Limb (tissue), 2 donors: ENCODE data around the gene LDLRAD4.

ENCODE experiments used
- DNase-seq, 2 donors: peaks; one replicate each; pipeline ENCODE4 v3.0.0-alpha.2; 2016; ENCODE audit errors: extremely low spot score in 2 of 2

The LDLRAD4 gene

GRCh38 chr18:13444430-13445240 is 226.1 kb downstream of the LDLRAD4 start:
- no peak for DNase-seq

DNA sequence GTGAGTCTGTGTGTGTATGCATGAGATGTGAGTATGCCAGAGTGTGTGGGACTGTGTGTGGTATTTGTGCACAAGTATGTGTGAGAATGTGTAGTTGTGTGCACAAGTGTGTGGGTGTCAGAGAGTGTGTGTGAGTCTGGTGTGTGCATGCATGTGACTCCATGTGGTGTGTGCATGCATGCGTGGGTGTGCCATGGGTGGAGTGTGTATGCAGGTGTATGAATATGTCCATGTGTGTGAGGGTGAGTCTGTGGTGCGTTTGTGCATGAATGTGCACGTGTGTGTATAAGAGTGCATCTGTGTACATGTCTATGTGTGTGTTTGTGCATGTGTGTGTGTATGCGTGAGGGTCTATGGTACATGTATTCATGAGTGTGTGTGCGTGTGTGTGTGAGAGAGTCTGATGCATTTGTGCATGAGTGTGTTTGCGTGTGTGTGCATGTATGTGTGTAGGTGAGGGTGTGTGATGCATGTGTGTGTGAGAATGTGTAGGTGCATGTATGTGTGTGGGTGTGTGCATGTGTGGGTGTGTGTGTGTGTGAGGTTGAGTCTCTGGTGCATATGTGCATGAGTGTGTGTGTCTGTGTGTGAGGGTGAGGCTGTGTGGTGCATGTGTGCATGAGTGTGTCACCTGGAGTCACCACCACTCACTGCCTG is 226.8 kb downstream of the LDLRAD4 start:
- DNase-seq, result no peak

DNA sequence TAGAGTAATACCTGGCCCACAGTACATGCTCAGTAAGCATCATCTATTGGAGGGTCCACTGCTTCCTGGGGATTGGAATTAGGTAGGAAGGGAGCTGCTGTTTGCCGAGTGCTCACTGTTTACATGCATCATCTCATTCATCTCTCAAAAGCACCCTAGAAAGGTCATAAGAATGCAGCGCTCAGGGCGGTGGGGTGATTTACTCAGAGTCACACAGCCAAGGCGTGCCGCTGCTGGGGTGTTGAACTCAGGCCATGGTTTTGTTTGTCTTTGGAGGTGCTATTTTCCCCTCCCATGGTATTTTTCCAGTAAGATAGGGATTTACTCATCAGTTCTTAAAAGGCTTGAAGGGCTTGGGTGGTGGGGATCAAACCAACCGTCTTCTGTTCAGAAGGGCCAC is 227.5 kb downstream of the LDLRAD4 start:
- DNase-seq, result no peak

- DNase-seq, result peak; percentile 32 to 70
Observed at GRCh38 chr18:13446610-13447461, 228.3 kb downstream of the LDLRAD4 start.

GRCh38 chr18:13447621-13448334 is 229.2 kb downstream of the LDLRAD4 start:
- peak; percentile 52 to 76 for DNase-seq

GRCh38 chr18:13448335-13448795 is 229.8 kb downstream of the LDLRAD4 start:
- no peak for DNase-seq

DNA sequence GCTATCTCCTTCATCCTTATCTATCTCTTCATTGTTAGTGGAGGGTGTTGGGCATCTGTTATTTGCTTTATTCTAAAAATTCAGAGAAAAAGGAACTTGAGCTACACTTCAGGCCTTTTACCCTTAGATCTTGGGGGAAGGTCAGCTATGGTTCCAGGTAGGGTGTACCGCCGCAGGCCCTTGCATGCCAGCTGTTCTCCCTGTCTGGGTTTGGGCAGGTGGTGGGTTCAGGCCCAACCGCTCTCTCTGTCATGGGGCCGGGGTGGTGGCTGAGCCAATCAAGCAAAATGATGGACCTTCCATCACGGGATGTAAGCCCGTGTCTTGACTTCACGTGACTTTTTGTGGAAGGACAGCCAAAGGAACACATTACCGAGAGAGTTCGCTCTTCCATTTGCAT is 231.1 kb downstream of the LDLRAD4 start:
- DNase-seq, result no peak

- no peak for DNase-seq
Observed at GRCh38 chr18:13450289-13451212, 232.0 kb downstream of the LDLRAD4 start.

GRCh38 chr18:13451213-13451540 is 232.6 kb downstream of the LDLRAD4 start:
- DNase-seq, result no peak

DNA sequence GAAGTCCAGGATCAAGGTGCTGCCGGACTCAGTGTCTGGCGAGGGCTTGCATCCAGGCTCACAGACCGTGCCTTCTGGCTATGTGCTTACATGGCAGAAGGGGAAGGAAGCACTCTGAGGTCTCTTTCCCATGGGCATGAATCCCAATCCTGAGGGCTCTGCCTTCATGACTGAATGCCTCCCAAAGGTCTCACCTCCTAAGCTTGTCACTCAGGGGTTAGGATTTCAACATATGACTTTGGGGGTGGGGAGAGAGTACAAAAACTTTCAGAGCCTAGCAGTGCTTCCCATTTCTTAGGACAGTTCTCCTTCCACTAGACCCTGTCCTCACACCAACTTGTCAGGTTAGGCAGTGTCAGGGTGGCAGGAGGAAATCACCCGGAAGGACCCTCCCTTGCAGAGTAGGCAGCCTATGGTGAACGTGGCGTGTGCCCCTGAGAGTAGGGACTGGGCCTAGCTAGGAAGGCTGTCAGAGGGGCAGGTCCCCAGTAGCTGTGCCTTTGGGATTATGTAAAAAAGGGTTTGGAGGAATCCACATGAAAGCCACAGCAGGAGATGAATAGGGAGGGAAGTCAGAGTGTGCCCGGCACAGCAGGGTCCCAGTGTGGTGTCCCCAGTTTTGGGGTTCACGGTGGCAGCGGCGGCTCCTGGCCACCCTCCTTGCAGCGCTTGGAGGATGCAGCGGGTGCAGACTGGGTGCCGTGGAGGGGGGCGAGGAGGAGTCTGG is 233.3 kb downstream of the LDLRAD4 start:
- no peak for DNase-seq

GRCh38 chr18:13452388-13452811 is 233.8 kb downstream of the LDLRAD4 start:
- peak in 1 of 2 donors; percentile 24 for DNase-seq

DNA sequence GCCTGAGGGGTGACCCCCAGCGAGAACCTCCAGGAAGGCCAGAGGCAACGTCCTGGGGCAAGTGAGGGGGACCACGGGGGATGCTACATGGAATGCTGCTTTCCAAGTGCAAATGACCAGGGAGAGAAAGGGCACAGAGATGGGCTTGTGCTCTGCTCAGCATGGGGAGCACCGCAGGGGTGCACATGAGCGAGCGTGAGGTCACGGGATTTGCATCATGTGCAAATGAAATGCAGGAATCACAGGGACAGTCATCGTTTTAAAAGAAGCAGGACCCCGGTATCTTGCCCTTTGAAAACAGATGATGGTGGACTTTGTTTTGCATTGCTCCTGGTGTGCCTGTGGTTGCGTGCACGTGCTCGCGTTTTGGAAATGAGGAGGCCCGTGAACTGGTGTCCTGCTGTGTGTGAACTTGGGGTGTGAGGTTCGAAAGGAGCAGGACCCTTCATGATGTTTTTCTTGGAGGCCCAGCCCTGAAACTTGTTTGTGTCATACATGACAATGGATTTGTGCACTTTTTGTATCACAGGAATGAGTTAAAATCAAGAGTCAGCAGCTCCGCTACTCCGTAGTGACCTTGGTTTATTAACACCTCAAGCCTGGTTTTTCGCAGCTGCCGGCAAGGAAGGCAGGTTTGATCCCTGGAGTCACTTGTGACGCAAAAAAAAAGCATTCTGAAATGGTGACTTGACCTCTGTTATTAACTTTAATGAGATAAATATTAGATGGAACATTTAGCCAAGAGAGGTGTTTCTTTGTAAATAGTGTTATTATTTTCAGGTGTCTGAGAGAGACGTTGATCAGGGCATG is 234.5 kb downstream of the LDLRAD4 start:
- DNase-seq, result no peak

DNA sequence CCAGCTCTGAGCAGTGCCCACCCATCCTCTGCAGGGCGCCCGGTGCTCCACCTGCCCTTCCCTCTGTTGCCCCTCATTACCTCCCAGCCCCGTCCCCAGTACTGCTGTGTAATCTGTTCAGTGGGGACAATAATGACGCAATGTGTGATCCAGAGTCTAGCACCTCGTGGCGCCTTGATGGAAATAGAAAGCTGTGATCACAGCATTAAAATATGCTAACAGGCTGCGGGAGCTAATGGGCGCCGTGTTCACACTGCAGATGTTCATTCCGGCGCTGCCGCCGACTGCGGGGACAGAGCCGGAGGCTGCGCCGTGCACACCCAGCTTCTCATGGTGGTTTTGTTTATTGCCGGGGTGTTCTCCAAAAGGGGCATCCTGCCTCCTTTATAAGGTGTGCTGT is 235.2 kb downstream of the LDLRAD4 start:
- no peak for DNase-seq

DNA sequence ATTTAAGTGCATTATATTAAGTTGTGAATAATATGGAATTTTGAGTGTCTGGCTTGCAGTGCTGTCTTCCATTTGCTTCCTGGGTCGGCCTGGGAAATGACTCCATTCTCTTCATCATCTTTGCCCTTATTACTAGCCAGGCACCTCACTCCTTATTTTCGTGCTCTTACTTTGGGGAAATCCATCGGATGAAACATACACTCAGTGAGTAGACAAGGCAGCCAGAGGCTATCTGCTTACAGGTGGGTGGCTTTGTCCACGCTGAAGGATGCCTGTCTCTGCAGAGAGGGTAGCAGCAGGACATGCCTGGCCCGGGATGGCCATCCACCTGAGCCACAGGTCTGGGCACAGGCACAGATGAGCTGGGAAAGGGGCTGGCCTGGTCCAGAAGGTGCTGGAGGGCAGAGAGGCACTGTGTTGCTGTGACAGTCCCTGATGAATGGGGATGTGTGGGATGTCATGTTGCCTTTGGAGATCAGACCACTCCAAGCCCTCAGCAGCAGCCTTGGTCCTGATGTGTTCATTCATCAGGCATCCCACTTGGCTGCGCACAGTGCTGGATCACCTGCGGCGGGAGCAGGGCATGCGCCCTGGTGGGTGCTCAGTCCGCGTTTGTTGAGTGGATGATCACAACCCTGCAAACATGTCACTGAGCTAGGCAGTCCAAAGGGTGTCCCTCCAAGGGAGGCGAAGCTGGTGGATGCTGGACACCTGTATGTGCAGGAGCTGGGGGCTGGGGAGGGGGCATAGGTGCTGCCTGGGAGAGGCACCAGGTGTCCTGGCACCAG is 236.0 kb downstream of the LDLRAD4 start:
- DNase-seq, result no peak

GRCh38 chr18:13455471-13455870 is 236.9 kb downstream of the LDLRAD4 start:
- no peak for DNase-seq

DNA sequence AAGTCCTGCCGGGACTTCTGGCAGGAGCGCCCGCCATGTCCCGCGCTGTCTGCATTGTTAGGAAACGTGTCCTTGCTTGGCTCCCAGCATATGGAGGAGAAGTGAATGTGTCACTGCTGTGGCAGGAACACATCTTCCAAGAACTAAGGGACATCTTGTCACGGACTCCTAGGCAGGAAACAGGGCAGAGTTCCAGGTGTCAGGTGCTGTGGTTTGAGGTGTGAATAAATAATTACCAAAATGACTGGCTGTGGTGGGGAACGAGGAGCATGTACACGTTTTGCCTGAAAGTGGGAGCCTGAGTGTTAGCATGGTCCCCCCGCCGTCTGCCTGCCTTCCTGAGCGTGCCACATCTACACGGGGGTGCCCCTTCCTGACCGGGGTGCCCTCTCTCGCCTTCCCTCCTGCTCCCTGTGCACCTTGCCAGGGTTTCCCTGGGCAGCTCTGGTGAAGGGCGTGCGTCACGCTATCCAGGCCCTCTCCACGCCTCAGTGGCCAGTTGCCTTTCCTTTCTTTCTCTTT is 237.5 kb downstream of the LDLRAD4 start:
- no peak for DNase-seq

- no peak for DNase-seq
Observed at GRCh38 chr18:13456736-13457271, 238.2 kb downstream of the LDLRAD4 start.
